HG03558 (cell line): ENCODE results near the gene GLTP.

Experiments used
- ATAC-seq: cut with Tn5 transposase; IDR thresholded peaks from one replicate; pipeline ENCODE4 v1.9.1; 2021; ENCODE audit warnings: moderate number of reproducible peaks; ENCODE audit not compliant: unreplicated experiment; ENCODE audit errors: extremely low read depth

The GLTP gene

GRCh38 chr12:109827566-109828550 is 52.5 kb downstream of the GLTP start:
- ATAC-seq: no peak

DNA sequence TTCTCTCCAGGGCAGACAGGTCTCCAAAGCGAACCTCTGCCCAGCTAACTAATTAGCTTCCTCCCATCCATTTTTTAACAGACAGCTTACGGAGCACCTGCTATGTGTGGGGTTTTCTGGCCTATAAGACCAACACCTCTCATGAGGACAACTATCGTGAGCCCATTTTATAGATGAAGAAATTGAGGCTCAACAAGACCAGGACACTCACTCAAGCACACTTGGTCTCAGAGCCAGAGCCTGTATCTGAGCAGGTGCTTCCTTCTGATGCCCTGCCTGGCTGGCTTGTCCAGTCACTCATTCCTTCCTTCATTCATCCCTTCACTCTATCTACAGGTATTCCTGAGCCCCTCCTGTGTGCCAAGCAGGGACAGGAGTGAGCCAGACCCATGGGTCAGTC is 53.3 kb downstream of the GLTP start:
- no peak for ATAC-seq

- ATAC-seq: no peak
Observed at GRCh38 chr12:109824731-109825130, 55.6 kb downstream of the GLTP start.

DNA sequence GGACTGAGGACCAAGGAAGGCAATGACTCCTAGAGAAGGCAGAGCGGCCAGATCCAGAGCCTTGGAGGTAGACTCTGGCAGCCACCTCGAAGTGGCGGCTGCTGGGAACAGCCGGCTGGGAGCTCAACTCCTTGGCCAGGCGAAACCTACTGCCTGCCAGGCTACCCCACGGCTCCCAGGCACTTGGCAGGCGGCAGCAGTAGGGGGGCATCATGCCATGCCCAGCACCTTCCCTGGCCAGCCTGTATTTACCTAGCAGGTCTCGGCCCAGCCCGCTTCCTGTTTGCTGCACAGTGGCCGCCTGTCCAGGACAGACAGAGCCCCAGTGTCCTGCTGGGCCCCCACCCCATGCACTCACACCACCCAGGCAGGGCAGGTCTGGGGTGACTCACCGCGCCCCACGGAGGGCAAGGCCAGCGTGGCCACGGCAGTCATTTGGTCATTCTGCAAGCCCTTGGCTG is 57.4 kb downstream of the GLTP start:
- no peak for ATAC-seq

- no peak for ATAC-seq
Observed at GRCh38 chr12:109822416-109822815, 57.9 kb downstream of the GLTP start.

- ATAC-seq: no peak
Observed at GRCh38 chr12:109821968-109822367, 58.4 kb downstream of the GLTP start.

GRCh38 chr12:109820816-109821381 is 59.4 kb downstream of the GLTP start:
- no peak for ATAC-seq

GRCh38 chr12:109818905-109819500 is 61.3 kb downstream of the GLTP start:
- no peak for ATAC-seq

DNA sequence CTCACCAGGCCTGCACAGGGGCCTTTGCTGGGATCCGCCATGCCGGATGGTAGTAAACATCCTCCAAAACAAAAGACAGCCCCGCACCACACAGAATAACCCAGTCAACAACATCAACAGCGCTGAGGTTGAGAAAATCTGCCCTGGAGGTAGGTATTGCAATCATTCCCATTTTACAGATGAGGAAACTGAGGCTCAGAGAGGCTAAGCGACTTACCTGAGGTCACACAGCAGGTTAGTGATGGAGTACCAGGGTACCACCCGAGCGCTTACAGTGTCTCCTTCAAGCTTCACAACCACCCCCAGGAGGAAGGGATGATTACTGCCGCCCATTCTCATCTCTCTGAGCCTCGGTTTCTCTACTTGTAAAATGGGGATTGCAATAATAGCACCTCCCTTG is 62.1 kb downstream of the GLTP start:
- ATAC-seq: no peak

DNA sequence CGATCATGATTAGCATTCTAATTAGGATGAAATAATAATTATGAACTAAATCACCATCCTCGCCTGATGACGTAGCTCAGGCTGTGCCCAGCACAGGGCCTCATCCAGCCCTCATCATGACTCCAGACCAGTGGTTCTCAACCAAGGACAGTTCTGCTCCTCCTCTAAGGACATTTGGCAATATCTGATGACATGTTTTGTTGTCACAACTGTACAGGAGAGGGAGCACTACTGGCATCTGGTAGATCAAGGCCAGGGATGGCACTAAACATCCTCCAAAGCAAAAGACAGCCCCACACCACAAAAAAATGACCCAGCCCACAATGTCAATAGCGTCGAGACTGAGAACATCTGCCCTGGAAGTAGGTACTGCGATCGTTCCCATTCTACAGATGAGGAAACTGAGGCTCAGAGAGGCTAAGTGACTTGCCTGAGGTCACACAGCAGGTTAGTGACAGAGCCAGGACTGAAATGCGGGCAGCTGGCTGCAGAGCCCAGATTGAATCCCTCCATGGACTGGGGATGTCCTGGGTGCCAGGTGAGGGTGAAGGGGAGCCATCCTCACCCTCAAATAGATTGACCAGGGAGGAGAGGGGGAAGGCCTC is 62.6 kb downstream of the GLTP start:
- ATAC-seq: no peak

- no peak for ATAC-seq
Observed at GRCh38 chr12:109816870-109817269, 63.5 kb downstream of the GLTP start.

DNA sequence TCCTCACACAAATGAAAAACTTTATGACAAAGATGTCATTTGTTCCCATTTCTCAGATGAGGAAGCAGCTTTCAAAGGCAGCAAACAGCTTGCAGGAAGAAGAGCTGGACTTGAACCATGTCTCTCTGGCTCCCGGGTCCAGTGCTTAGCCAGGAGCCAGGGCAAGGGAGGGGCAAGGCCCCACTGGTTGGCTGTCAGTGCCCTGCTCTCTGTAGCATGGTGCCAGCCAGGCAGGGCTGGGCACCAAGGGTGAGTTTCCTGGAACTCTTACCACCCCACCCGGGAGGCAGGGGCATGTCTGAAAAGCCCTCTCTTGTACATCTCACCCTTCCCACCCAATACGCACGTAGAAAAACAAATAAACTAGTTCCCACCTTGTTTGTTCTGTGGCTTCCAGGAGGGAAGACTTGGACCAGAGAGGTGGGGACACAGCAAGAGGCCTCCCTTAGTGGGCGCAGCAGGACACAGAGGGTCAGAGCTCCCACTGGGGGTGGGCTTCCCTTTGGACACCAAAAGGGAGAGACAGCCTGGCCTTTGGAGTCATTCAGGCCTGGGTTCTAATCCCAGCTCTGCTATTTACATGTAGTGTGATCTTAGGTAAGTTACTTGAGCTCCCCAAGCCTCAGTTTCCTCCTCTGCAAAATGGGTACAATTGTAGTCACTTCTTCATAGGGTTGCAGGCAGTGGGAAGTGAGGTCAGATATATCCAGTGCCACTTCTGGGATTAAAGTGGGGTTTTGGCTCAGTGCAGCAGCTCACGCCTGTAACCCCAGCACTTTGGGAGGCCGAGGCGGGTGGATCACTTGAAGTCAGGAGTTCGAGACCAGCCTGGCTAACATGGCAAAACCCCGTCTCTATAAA is 64.4 kb downstream of the GLTP start:
- no peak for ATAC-seq

DNA sequence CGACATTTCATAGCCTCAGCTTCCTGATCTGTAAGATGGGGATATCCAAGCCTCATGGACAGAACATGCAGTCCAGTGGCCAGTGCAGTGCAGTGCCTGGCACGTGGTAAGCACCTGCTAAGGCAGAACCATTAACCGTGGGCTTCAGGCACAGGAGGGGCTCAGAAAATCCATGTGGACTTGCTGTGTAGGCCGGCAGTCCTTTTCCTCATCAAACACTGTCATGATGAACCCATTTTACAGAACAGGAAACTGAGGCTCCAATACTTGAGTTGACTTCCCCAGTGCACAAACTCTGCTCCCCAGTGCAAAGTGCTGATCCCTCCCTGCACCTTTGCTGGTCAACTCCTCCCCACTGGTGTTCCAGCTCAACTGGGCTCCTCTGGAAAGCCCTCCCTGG is 65.1 kb downstream of the GLTP start:
- ATAC-seq: no peak

GRCh38 chr12:109814600-109815150 is 65.7 kb downstream of the GLTP start:
- no peak for ATAC-seq

DNA sequence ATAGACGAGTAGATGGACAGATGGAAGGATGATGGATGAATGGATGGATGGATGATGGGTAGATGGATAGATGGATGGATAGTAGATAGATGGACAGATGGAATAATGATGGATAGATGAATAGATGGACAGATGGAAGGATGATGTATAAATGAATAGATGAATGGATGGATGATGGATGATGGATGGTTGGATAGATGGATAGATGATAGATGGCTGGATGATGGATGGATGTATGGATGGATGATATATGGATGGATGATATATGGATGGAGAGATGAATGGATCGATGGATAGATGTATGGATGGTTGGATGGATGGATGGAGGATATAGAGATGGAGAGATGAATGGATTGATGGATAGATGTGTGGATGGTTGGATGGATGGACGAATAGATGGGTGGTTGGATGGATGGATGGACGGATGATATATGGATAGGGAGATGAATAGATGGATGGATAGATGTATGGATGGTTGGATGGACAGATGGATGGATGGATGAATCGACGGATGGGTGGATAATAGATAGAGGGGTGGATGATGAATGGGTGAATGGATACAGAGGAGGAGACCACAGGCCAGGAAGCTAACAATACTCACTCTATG is 66.4 kb downstream of the GLTP start:
- ATAC-seq: no peak

- no peak for ATAC-seq
Observed at GRCh38 chr12:109811624-109811995, 68.7 kb downstream of the GLTP start.

DNA sequence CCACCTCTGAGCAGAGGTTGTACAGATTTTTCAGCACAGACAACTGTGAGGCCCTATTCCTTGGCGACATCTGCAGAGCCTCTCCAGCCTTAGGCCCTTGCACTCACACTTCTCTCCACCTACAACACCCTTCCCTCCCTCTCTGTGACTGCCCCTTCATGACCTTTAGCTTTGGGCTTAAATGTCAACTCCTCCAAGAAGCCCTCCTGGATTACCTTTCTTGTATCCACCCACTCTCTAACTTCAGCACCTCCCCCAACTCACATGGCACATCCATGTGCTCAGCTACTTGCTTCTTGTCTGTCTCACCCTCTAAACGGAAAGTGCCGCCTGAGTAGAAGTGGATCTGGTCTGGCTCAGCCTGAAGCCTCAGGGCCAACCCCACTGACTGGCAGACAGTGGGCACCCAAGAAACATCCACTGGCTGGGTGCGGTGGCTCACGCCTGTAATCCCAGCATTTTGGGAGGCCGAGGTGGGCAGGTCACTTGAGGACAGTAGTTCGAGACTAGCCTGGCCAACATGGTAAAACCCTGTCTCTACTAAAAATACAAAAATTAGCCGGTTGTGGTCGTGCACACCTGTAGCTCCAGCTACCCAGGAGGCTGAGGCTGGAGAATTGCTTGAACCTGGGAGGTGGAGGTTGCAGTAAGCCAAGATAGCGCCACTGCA is 69.3 kb downstream of the GLTP start:
- ATAC-seq: no peak

DNA sequence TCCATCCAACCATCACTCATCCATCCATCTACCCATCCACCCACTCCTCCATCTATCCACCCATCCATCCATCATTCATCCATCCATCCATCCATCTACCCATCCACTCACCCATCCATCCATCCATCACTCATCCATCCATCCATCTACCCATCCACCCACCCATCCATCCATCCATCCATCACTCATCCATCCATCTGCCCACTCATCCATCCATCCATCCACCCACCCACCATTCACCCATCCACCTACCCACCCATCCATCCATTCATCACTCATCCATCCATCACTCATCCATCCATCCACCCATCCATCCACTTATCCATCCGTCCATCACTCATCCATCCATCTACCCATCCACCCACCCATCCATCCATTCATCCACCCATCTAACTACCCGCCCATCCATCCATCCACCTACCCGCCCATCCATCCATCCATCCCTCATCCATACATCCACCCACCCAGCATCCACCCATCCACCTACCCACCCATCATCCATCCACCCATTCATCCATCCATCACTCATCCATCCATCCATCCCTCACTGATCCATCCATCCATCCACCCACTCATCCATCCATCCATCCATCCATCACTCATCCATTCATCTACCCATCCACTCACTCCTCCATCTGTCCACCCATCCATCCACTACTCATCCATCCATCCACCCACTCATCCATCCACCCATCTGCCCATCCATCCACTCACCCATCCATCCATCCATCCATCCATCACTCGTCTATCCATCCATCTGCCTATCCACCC is 71.3 kb downstream of the GLTP start:
- ATAC-seq: no peak
